ENCODE measurements around the gene RSRC1. TPM values are rescaled to one million over a fixed set of nuclear protein-coding genes. Genes with fewer than 3 reads are reported as not detected.
"Not testable (repeated sequence)": the region's sequence is repeated elsewhere in the genome, so short reads cannot be mapped to it uniquely, and the experiment has no call there.

Gene RSRC1
- total and polyA plus RNA-seq, 2 donors (not counting 1 experiment from before 2014, with no cell fraction given), result 12.6 to 43.1 TPM

DNA sequence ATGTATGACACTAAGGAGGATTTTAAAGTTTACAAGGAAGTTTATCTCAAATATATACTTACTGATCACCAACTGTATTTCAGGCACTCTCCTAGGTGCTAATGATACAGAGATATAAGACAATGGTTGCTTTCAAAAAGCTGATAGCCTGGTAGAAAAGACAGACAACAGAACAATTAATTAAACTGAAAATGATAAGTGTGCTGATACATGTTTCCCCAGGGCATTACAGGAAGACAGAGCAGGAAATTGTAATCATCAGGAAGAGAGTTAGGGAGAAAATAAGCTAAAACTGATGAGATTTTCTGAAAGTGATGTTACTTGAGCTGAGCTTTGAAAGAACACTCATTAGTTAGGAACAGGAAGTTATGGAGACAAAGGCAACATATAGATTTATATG is 229.7 kb downstream of the RSRC1 start:
- Histone ChIP-seq H3K36me3 (ENCODE audit: control insufficient read depth, insufficient read depth, low read length) (no peaks in the 10 kb centered on the region), H3K4me2 (ENCODE audit: extremely low read depth, insufficient read depth, low read length) (no peak overlapping the region), H4K20me1 (ENCODE audit: control insufficient read depth, extremely low read depth, insufficient read depth, low read length) (no peaks in the 10 kb centered on the region), H3K79me2 (ENCODE audit: control insufficient read depth, insufficient read depth, low read length) (no peaks in the 10 kb centered on the region), H3K4me1 (ENCODE audit: control insufficient read depth, extremely low read depth, insufficient read depth, low read length) (no peaks in the 10 kb centered on the region), H3K27me3 (ENCODE audit: control insufficient read depth, insufficient read depth, low read length) (no peaks in the 10 kb centered on the region), H3K9ac (ENCODE audit: insufficient read depth, low read length) (no peak overlapping the region), H3K4me3 (replicated peaks in 1 of 4; ENCODE audit: control extremely low read depth in 1 of 4, insufficient read depth in 1 of 4, low read depth in 3 of 4, low read length in 4 of 4) (no peak overlapping the region), H3K27ac (ENCODE audit: insufficient read depth, low read length) (no peak overlapping the region), H3K9me3 (ENCODE audit: control insufficient read depth, insufficient read depth, low read depth, low read length) (no peaks in the 10 kb centered on the region), H2AFZ (ENCODE audit: low read length) (no peak overlapping the region)
- no peak for TF ChIP-seq EZH2 (IDR thresholded peaks at IDR 0.05; ENCODE audit: low read length, missing control alignments)
- TF ChIP-seq, protein P1, sequence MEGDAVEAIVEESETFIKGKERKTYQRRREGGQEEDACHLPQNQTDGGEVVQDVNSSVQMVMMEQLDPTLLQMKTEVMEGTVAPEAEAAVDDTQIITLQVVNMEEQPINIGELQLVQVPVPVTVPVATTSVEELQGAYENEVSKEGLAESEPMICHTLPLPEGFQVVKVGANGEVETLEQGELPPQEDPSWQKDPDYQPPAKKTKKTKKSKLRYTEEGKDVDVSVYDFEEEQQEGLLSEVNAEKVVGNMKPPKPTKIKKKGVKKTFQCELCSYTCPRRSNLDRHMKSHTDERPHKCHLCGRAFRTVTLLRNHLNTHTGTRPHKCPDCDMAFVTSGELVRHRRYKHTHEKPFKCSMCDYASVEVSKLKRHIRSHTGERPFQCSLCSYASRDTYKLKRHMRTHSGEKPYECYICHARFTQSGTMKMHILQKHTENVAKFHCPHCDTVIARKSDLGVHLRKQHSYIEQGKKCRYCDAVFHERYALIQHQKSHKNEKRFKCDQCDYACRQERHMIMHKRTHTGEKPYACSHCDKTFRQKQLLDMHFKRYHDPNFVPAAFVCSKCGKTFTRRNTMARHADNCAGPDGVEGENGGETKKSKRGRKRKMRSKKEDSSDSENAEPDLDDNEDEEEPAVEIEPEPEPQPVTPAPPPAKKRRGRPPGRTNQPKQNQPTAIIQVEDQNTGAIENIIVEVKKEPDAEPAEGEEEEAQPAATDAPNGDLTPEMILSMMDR (conservative IDR thresholded peaks at IDR 0.05 in 1 of 2, IDR thresholded peaks at IDR 0.05 in 1 of 2; ENCODE audit: low read depth in 1 of 2, low read length in 2 of 2), result no peak
- DNase-seq (ENCODE audit: low read depth in 2 of 2), result no peak

DNA sequence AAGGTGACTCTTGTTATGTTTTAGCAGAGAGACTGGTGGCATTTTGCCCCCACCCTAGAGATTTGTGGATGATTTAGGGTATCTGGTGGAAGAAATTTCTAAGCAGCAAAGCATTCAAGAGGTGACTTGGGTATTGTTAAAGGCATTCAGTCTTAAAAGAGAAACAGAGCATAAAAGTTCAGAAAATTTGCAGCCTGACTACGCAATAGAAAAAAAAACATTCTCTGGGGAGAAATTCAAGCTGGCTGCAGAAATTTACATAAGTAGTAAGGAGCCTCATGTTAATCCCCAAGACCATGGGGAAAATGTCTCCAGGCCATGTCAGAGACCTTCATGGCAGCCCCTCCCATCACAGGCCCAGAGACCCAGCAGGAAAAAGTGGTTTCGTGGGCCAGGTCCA is 231.1 kb downstream of the RSRC1 start:
- not testable (repeated sequence) for H3K4me2 ChIP-seq (ENCODE audit: extremely low read depth, insufficient read depth, low read length); H3K9me3 ChIP-seq (ENCODE audit: control insufficient read depth, insufficient read depth, low read depth, low read length); H3K36me3 ChIP-seq (ENCODE audit: control insufficient read depth, insufficient read depth, low read length); H3K4me1 ChIP-seq (ENCODE audit: control insufficient read depth, extremely low read depth, insufficient read depth, low read length); H3K27ac ChIP-seq (ENCODE audit: insufficient read depth, low read length); H3K9ac ChIP-seq (ENCODE audit: insufficient read depth, low read length); H3K27me3 ChIP-seq (ENCODE audit: control insufficient read depth, insufficient read depth, low read length); H3K79me2 ChIP-seq (ENCODE audit: control insufficient read depth, insufficient read depth, low read length); DNase-seq (ENCODE audit: low read depth in 2 of 2); H3K4me3 ChIP-seq (replicated peaks in 1 of 4; ENCODE audit: control extremely low read depth in 1 of 4, insufficient read depth in 1 of 4, low read depth in 3 of 4, low read length in 4 of 4); H4K20me1 ChIP-seq (ENCODE audit: control insufficient read depth, extremely low read depth, insufficient read depth, low read length); H2AFZ ChIP-seq (ENCODE audit: low read length)

DNA sequence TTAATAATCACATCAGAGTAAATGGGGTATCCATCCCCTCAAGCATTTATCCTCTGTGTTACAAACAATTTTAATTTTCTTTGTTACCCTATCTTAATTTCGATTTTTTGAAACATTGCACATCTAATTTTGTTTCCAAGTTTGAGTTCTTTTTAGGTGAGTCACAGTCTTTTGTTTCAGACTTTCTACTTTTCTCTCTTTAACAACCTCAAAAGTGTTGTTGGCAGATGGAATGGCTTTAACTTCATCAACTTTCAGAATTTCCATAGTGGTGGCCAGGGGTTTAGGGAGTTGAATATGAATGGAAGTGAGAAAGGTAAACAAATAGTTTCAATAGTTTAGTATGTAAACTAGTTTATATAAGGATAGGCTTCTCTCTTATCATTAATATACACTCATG is 238.1 kb downstream of the RSRC1 start:
- no peak overlapping the region for H3K27ac ChIP-seq (ENCODE audit: insufficient read depth, low read length)
- no peak overlapping the region for H2AFZ ChIP-seq (ENCODE audit: low read length)
- no peaks in the 10 kb centered on the region for H3K9me3 ChIP-seq (ENCODE audit: control insufficient read depth, insufficient read depth, low read depth, low read length)
- DNase-seq (ENCODE audit: low read depth in 2 of 2), result peak in 1 of 2 donors; percentile 73
- H3K9ac ChIP-seq (ENCODE audit: insufficient read depth, low read length), result no peak overlapping the region
- no peak for TF ChIP-seq EZH2 (IDR thresholded peaks at IDR 0.05; ENCODE audit: low read length, missing control alignments)
- TF ChIP-seq, protein P1 (conservative IDR thresholded peaks at IDR 0.05 in 1 of 2, IDR thresholded peaks at IDR 0.05 in 1 of 2; ENCODE audit: low read depth in 1 of 2, low read length in 2 of 2), result no peak
- H3K4me3 ChIP-seq (replicated peaks in 1 of 4; ENCODE audit: control extremely low read depth in 1 of 4, insufficient read depth in 1 of 4, low read depth in 3 of 4, low read length in 4 of 4), result no peak overlapping the region
- no peaks in the 10 kb centered on the region for H4K20me1 ChIP-seq (ENCODE audit: control insufficient read depth, extremely low read depth, insufficient read depth, low read length)
- H3K4me1 ChIP-seq (ENCODE audit: control insufficient read depth, extremely low read depth, insufficient read depth, low read length), result no peaks in the 10 kb centered on the region
- H3K36me3 ChIP-seq (ENCODE audit: control insufficient read depth, insufficient read depth, low read length), result no peaks in the 10 kb centered on the region
- no peaks in the 10 kb centered on the region for H3K27me3 ChIP-seq (ENCODE audit: control insufficient read depth, insufficient read depth, low read length)
- H3K79me2 ChIP-seq (ENCODE audit: control insufficient read depth, insufficient read depth, low read length), result no peaks in the 10 kb centered on the region
- H3K4me2 ChIP-seq (ENCODE audit: extremely low read depth, insufficient read depth, low read length), result no peak overlapping the region
